Body of pancreas (tissue), 4 donors: ENCODE data around the gene SYCN. TPM values are rescaled to one million over a fixed set of nuclear protein-coding genes. Genes with fewer than 3 reads are reported as not detected.

Experiments
- ATAC-seq: fragments of 150-250 bp; one replicate; pipeline ENCODE4 v1.9.1; 2016
- DNase-seq, 4 donors: peaks; one replicate each; pipeline ENCODE4 v3.0.0-alpha.2; 2019
- H3K27ac ChIP-seq, 4 donors: fragments of 200-600 bp; sonication (generic); 1 replicate in 3 of 4; 2 replicates in 1 of 4; pipeline versions ENCODE4 v1.5.1 to v1.6.1; 2016 to 2019; ENCODE audit warnings: mild to moderate bottlenecking in 1 of 4, mixed read lengths in 1 of 4, moderate library complexity in 1 of 4
- H3K27me3 ChIP-seq, 2 donors: fragments of 200-600 bp; sonication (generic); one replicate each; pipeline ENCODE4 v1.6.0; 2016; ENCODE audit warnings: mild to moderate bottlenecking in 1 of 2
- H3K36me3 ChIP-seq, 2 donors: fragments of 200-600 bp; sonication (generic); replicated peaks in 1 of 2; 2 replicates each; pipeline ENCODE4 v1.5.1; 2016; ENCODE audit warnings: low read depth in 2 of 2; ENCODE audit not compliant: insufficient read depth in 1 of 2
- H3K4me1 ChIP-seq: fragments of 200-600 bp; sonication (generic); one replicate; pipeline ENCODE4 v1.6.0; 2016
- H3K4me3 ChIP-seq, 2 donors: fragments of 200-600 bp; sonication (generic); 1 replicate in 1 of 2; 2 replicates in 1 of 2; pipeline ENCODE4 v1.5.1; 2016 to 2019
- H3K9me3 ChIP-seq, 3 donors: fragments of 200-600 bp; sonication (generic); 1 replicate in 2 of 3; 2 replicates in 1 of 3; pipeline ENCODE4 v1.5.1; 2016
- POLR2A ChIP-seq, 3 donors: fragments of 450-650 bp; IDR thresholded peaks; one replicate each; pipeline ENCODE4 v1.6.1; 2016; ENCODE audit warnings: antibody characterized with exemption in 3 of 3, mild to moderate bottlenecking in 2 of 3
- WGBS, 2 donors: methylation state at CpG; one replicate each; pipeline ENCODE4 v1.1.5; 2017; 5-methylcytosine and 5-hydroxymethylcytosine counted together
- intact Hi-C: fragments of 100-400 bp; cut with DNase I; formaldehyde crosslinking; loops from one replicate; pipeline ENCODE4 v1.15.1; 2023
- total RNA-seq, 2 donors: library from RNA; depleted of rRNA; stranded (reverse); fragments of >200 nt; gene quantifications; one replicate each; pipeline ENCODE4 v1.1.0, GENCODE V29; 2016
- TF ChIP-seq, protein P1 (sequence below), 7 experiments: fragments of 450-650 bp in 4 of 7; fragments of 200-600 bp in 3 of 7; sonication (generic) in 3 of 7; IDR thresholded peaks; one replicate each; pipeline ENCODE4 v1.5.1; 2016 to 2019; ENCODE audit warnings: antibody characterized with exemption in 7 of 7

Gene SYCN
- total RNA-seq, 2 donors from 2014 or later: 2,614 to 5,793 TPM

DNA sequence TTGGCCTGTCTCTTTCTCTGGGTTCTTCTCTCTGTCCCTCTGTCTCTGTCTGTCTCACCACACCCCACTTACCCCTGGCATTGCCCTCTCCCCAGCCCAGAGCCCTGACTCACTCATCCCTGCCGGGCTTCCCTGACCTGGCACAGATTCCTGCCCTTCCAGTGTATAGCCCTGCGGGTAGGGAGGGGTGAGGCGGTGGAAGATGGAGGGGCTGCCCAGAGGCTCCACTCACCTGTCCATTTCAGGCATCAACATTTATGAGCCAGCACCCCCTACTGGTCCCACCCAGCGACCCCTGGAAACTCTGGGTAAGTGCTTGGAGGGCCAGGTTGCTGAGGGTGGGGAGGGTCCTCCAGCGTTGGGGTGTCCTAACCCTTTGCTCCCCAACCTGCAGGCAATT lies 6.3 kb downstream of the SYCN start:
- TF ChIP-seq, protein P1, sequence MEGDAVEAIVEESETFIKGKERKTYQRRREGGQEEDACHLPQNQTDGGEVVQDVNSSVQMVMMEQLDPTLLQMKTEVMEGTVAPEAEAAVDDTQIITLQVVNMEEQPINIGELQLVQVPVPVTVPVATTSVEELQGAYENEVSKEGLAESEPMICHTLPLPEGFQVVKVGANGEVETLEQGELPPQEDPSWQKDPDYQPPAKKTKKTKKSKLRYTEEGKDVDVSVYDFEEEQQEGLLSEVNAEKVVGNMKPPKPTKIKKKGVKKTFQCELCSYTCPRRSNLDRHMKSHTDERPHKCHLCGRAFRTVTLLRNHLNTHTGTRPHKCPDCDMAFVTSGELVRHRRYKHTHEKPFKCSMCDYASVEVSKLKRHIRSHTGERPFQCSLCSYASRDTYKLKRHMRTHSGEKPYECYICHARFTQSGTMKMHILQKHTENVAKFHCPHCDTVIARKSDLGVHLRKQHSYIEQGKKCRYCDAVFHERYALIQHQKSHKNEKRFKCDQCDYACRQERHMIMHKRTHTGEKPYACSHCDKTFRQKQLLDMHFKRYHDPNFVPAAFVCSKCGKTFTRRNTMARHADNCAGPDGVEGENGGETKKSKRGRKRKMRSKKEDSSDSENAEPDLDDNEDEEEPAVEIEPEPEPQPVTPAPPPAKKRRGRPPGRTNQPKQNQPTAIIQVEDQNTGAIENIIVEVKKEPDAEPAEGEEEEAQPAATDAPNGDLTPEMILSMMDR (IDR thresholded peaks at IDR 0.05): peak in 1 of 7 experiments; percentile 6
- TF ChIP-seq POLR2A (IDR thresholded peaks at IDR 0.05): no peak
- intact Hi-C loops: no loop called here
- H3K9me3 ChIP-seq: no peaks in the 10 kb centered on the region
- no peaks in the 10 kb centered on the region for H3K27me3 ChIP-seq
- WGBS, 2 donors: 23 to 30% methylated on average over 5 of the region's 5 CpGs
- H3K36me3 ChIP-seq: no peaks in the 10 kb centered on the region
- H3K4me3 ChIP-seq: no peak overlapping the region
- peak; percentile 34 to 73 (median 49) for DNase-seq
- peak overlapping the region; percentile 75 to 91 (median 82) for H3K27ac ChIP-seq
- H3K4me1 ChIP-seq: peaks cover 76% of the 10 kb centered on the region
- ATAC-seq: no peak

DNA sequence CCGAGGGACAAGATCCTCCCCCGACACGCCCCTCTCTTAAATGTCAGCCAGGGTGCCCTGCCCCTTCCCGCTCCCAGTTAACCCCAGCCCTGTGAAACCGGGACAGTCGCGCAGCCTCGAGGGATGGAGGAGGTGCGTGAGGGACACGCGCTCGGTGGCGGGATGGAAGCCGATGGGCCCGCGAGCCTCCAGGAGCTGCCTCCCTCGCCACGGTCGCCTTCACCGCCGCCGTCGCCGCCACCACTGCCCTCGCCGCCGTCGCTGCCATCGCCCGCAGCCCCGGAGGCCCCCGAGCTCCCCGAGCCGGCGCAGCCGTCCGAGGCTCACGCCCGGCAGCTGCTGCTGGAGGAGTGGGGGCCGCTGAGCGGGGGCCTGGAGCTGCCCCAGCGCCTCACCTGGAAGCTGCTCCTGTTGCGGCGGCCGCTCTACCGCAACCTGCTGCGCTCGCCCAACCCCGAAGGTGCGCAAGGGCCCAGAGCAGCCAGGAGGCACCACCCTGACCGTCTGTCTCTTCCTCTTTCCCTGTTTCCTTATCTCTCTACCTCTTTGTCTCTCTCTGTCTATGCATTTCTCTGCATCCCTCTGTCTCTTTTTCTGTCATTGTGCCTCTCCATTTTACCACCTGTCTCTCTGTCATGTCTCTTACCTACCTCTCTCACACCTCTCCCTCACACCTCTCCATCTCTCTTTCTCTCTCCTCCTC lies 7.1 kb downstream of the SYCN start, which contains the start of gene NCCRP1:
Gene NCCRP1, plus strand, starts transcription at position 105 of the 703 bp plus-strand sequence. Its CDS starts 19 bp downstream, at position 124.
- 2 to 19% methylated on average over 12 to 50 of the region's 51 CpGs for WGBS, 2 donors
- intact Hi-C loops: no loop called here
- H3K27me3 ChIP-seq: no peaks in the 10 kb centered on the region
- DNase-seq: peak in 2 of 4 donors; percentile 47 to 48
- TF ChIP-seq, protein P1 (IDR thresholded peaks at IDR 0.05): no peak
- TF ChIP-seq POLR2A (IDR thresholded peaks at IDR 0.05): peak in 2 of 3 donors; percentile 20 to 25
- no peak within 1 kb of the TSS for H3K4me3 ChIP-seq
- H3K4me1 ChIP-seq: peaks cover 76% of the 10 kb centered on the region
- H3K9me3 ChIP-seq: no peaks in the 10 kb centered on the region
- peak within 1 kb of the TSS; percentile 65 to 91 (median 82) for H3K27ac ChIP-seq
- no peaks in the 10 kb centered on the region for H3K36me3 ChIP-seq
- no peak for ATAC-seq

DNA sequence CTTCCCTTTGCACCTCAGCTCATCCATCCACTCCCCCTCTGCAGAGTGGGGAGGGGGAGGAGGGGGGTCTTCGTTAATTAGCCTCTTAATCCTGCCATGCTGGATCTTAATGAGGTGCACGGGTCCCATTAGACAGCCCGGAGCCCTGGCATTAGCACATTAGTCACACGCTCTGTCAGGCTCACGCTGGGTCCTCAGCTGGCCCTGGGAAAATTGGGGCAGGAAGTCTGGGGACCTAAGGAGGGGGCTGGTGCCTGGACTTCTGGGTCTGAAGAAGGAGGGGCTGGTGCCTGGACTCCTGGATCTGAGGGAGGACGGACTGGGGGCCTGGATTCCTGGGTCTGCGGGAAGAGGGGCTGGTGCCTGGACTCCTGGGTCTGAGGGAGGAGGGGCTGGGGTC lies 7.7 kb downstream of the SYCN start:
- TF ChIP-seq POLR2A (IDR thresholded peaks at IDR 0.05): no peak
- TF ChIP-seq, protein P1 (IDR thresholded peaks at IDR 0.05): no peak

DNA sequence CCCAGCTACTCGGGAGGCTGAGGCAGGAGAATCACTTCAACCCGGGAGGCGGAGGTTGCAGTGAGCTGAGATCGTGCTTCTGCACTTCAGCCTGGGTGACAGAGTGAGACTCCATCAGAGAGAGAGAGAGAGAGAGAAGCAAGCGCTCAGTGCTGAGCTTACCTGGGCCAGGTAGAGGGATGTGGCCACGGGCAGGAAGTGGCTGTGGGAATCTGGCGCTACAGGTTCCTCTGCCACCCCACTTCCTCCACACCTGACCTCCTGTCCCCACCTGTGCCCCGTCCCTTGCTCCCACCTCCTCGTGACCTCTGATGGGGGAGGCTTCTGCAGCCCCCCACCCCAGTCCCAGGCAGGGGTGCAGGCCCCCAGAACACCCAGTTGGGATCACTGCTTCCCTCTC lies 8.3 kb downstream of the SYCN start:
- ATAC-seq (no peak), DNase-seq (peak; percentile 41 to 63 (median 52))
- no peaks in the 10 kb centered on the region for H3K27me3 ChIP-seq

More for the DNA sequence above, 7.7 kb downstream of the SYCN start:
- H3K4me1 ChIP-seq: peaks cover 76% of the 10 kb centered on the region
- peak overlapping the region in 3 of 4 donors; percentile 33 to 81 (median 56) for H3K27ac ChIP-seq
- no peak overlapping the region for H3K4me3 ChIP-seq
- ATAC-seq (no peak), DNase-seq (no peak)
- no peaks in the 10 kb centered on the region for H3K9me3 ChIP-seq
- no peaks in the 10 kb centered on the region for H3K27me3 ChIP-seq
- no peaks in the 10 kb centered on the region for H3K36me3 ChIP-seq
- intact Hi-C loops: no loop called here
- 6 to 10% methylated on average over 3 to 7 of the region's 7 CpGs for WGBS, 2 donors

More for the DNA sequence above, 8.3 kb downstream of the SYCN start:
- 21 to 23% methylated on average over 8 to 9 of the region's 9 CpGs for WGBS, 2 donors
- peaks cover 75% of the 10 kb centered on the region for H3K4me1 ChIP-seq
- no peak overlapping the region for H3K4me3 ChIP-seq
- intact Hi-C loops: no loop called here
- TF ChIP-seq, protein P1 (IDR thresholded peaks at IDR 0.05): no peak
- no peak for TF ChIP-seq POLR2A (IDR thresholded peaks at IDR 0.05)
- H3K27ac ChIP-seq: peak overlapping the region; percentile 33 to 81 (median 60)
- no peaks in the 10 kb centered on the region for H3K9me3 ChIP-seq
- no peaks in the 10 kb centered on the region for H3K36me3 ChIP-seq
